ENCODE data around the gene OTUD3.

DNA sequence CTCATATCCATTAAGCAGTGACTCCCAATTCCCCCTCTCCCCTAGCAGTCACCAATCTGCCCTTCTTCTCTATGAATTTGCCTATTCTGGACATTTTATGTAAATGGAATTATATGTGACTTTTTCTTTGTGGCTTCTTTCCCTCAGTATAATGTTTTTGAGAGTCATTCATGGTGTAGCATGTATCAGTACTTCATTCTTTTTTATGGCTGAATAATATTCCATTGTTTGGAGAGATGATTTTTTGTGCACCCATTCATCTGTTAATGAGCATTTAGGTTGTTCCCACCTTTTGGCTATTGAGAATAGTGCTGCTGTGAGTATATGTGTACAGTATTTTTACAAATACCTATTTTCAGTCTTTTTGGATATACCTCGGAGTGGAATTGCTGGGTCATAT lies 19.5 kb downstream of the OTUD3 start:
- TF ChIP-seq, protein P1, sequence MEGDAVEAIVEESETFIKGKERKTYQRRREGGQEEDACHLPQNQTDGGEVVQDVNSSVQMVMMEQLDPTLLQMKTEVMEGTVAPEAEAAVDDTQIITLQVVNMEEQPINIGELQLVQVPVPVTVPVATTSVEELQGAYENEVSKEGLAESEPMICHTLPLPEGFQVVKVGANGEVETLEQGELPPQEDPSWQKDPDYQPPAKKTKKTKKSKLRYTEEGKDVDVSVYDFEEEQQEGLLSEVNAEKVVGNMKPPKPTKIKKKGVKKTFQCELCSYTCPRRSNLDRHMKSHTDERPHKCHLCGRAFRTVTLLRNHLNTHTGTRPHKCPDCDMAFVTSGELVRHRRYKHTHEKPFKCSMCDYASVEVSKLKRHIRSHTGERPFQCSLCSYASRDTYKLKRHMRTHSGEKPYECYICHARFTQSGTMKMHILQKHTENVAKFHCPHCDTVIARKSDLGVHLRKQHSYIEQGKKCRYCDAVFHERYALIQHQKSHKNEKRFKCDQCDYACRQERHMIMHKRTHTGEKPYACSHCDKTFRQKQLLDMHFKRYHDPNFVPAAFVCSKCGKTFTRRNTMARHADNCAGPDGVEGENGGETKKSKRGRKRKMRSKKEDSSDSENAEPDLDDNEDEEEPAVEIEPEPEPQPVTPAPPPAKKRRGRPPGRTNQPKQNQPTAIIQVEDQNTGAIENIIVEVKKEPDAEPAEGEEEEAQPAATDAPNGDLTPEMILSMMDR (IDR thresholded peaks at IDR 0.05), result no peak
- TF ChIP-seq POLR2A (IDR thresholded peaks at IDR 0.05), result no peak
